ENCODE data around the gene APBA1. TPM values are rescaled to one million over a fixed set of nuclear protein-coding genes. Genes with fewer than 3 reads are reported as not detected.

APBA1 gene
- polyA plus RNA-seq, 1 experiment, result 4.6 TPM

- no peak for DNase-seq (ENCODE audit: low read depth)
- Histone ChIP-seq H3K36me3 (ENCODE audit: control insufficient read depth, insufficient read depth, low read length) (no peaks in the 10 kb centered on the region; the same call in 1 of the 2 replicates), H3K4me3 (ENCODE audit: low read depth, low read length) (no peak overlapping the region), H3K27me3 (ENCODE audit: control insufficient read depth, insufficient read depth, low read length) (no peaks in the 10 kb centered on the region)
- ChIA-PET CTCF (no interaction called here), POLR2A (no interaction called here)
- TF ChIP-seq CTCF (IDR thresholded peaks at IDR 0.05; ENCODE audit: insufficient read depth, low read depth, low read length), result no peak
Measured at GRCh38 chr9:69428017-69428785, 244.0 kb downstream of the APBA1 start.

- POLR2A ChIA-PET, result no interaction called here
- Histone ChIP-seq H3K36me3 (ENCODE audit: control insufficient read depth, insufficient read depth, low read length) (no peaks in the 10 kb centered on the region; the same call in 1 of the 2 replicates), H3K4me3 (ENCODE audit: low read depth, low read length) (no peak overlapping the region), H3K27me3 (ENCODE audit: control insufficient read depth, insufficient read depth, low read length) (no peaks in the 10 kb centered on the region)
- CTCF ChIA-PET, result interaction anchor here (1.5 kb wide), 1 partner anchor 492 kb away, joined by 5 read pairs; no protein-coding TSS in a partner anchor
- TF ChIP-seq CTCF (IDR thresholded peaks at IDR 0.05; ENCODE audit: insufficient read depth, low read depth, low read length), result no peak
- no peak for DNase-seq (ENCODE audit: low read depth)
Measured at GRCh38 chr9:69427286-69427685, 244.9 kb downstream of the APBA1 start.

GRCh38 chr9:69425136-69425801 is 246.9 kb downstream of the APBA1 start:
- no peak overlapping the region for H3K4me3 ChIP-seq (ENCODE audit: low read depth, low read length)
- POLR2A ChIA-PET, result no interaction called here
- no peaks in the 10 kb centered on the region for H3K36me3 ChIP-seq (ENCODE audit: control insufficient read depth, insufficient read depth, low read length)
- TF ChIP-seq CTCF (IDR thresholded peaks at IDR 0.05; ENCODE audit: insufficient read depth, low read depth, low read length), result no peak
- CTCF ChIA-PET, result interaction anchor here (1.2 to 2.2 kb wide), 5 partner anchors 12 to 247 kb away, joined by 4 to 11 read pairs (median 5); partner anchors contain the start of gene APBA1
- DNase-seq (ENCODE audit: low read depth), result no peak
- no peaks in the 10 kb centered on the region for H3K27me3 ChIP-seq (ENCODE audit: control insufficient read depth, insufficient read depth, low read length)

GRCh38 chr9:69421908-69422801 is 250.0 kb downstream of the APBA1 start:
- H3K27me3 ChIP-seq (ENCODE audit: control insufficient read depth, insufficient read depth, low read length), result no peaks in the 10 kb centered on the region
- TF ChIP-seq CTCF (IDR thresholded peaks at IDR 0.05; ENCODE audit: insufficient read depth, low read depth, low read length), result peak; percentile 65
- no peak overlapping the region for H3K4me3 ChIP-seq (ENCODE audit: low read depth, low read length)
- peak; percentile 5 for DNase-seq (ENCODE audit: low read depth)
- ChIA-PET POLR2A (no interaction called here), CTCF (interaction anchor here (0.6 to 5.5 kb wide), 51 partner anchors 9 to 808 kb away, joined by 3 to 98 read pairs (median 4); partner anchors contain the start of gene APBA1)
- H3K36me3 ChIP-seq (ENCODE audit: control insufficient read depth, insufficient read depth, low read length), result no peaks in the 10 kb centered on the region

Data from BJ (cell line).